Trophoblast cell (in vitro differentiated cells and primary cell): Measurements from ENCODE around the gene FAM13A.

ENCODE experiments used
- DNase-seq, 2 donors: peaks; one replicate each; pipeline ENCODE4 v3.0.0-alpha.2; 2016
- H2AFZ ChIP-seq: 2 replicates; pipeline ENCODE4 v1.6.1; 2013; ENCODE audit warnings: low read length, moderate library complexity, mild to moderate bottlenecking; ENCODE audit not compliant: insufficient read depth, poor library complexity
- H2AK5ac ChIP-seq: 2 replicates; pipeline ENCODE4 v1.6.1; 2013; ENCODE audit warnings: mild to moderate bottlenecking, low read length
- H2BK120ac ChIP-seq: 2 replicates; pipeline ENCODE4 v1.6.1; 2013; ENCODE audit warnings: low read length, mild to moderate bottlenecking, moderate library complexity; ENCODE audit not compliant: insufficient read depth, poor library complexity
- H2BK12ac ChIP-seq: 2 replicates; pipeline ENCODE4 v1.6.1; 2013; ENCODE audit warnings: mild to moderate bottlenecking, low read length, moderate library complexity
- H2BK5ac ChIP-seq: 2 replicates; pipeline ENCODE4 v1.6.1; 2013; ENCODE audit warnings: low read length, low read depth, moderate library complexity, mild to moderate bottlenecking; ENCODE audit not compliant: poor library complexity
- H3K14ac ChIP-seq: 2 replicates; pipeline ENCODE4 v1.6.1; 2013; ENCODE audit warnings: mild to moderate bottlenecking, low read length
- H3K18ac ChIP-seq: 2 replicates; pipeline ENCODE4 v1.6.1; 2013; ENCODE audit warnings: mild to moderate bottlenecking, low read length
- H3K23ac ChIP-seq: 2 replicates; pipeline ENCODE4 v1.6.1; 2013; ENCODE audit warnings: low read length
- H3K27ac ChIP-seq: 2 replicates; pipeline ENCODE4 v1.5.1; 2013; ENCODE audit warnings: low read depth, mild to moderate bottlenecking, inconsistent platforms, low read length, moderate library complexity
- H3K27me3 ChIP-seq: 2 replicates; pipeline ENCODE4 v1.6.1; 2013; ENCODE audit warnings: inconsistent platforms, mild to moderate bottlenecking, low read length, moderate library complexity; ENCODE audit not compliant: insufficient read depth
- H3K36me3 ChIP-seq, 2 experiments: 1 replicate in 1 of 2; 2 replicates in 1 of 2; pipeline ENCODE4 v1.6.1; 2013; ENCODE audit warnings: low read length in 2 of 2, mild to moderate bottlenecking in 2 of 2, moderate library complexity in 1 of 2; ENCODE audit not compliant: insufficient read depth in 2 of 2, control insufficient read depth in 1 of 2
- H3K4ac ChIP-seq: 2 replicates; pipeline ENCODE4 v1.6.1; 2013; ENCODE audit warnings: low read depth, mild to moderate bottlenecking, low read length, moderate library complexity
- H3K4me1 ChIP-seq, 2 experiments: 1 replicate in 1 of 2; 2 replicates in 1 of 2; pipeline ENCODE4 v1.6.1; 2013; ENCODE audit warnings: low read length in 2 of 2, mild to moderate bottlenecking in 2 of 2, moderate library complexity in 1 of 2; ENCODE audit not compliant: insufficient read depth in 2 of 2, control insufficient read depth in 1 of 2
- H3K4me2 ChIP-seq: 2 replicates; pipeline ENCODE4 v1.6.1; 2013; ENCODE audit warnings: inconsistent platforms, mild to moderate bottlenecking, low read length, moderate library complexity
- H3K4me3 ChIP-seq: 2 replicates; pipeline ENCODE4 v1.5.1; 2013; ENCODE audit warnings: mild to moderate bottlenecking, low read depth, low read length, inconsistent platforms
- H3K79me1 ChIP-seq: one replicate; pipeline ENCODE4 v1.6.1; 2013; ENCODE audit warnings: low read length
- H3K79me2 ChIP-seq: 2 replicates; pipeline ENCODE4 v1.6.1; 2013; ENCODE audit warnings: low read length, mild to moderate bottlenecking; ENCODE audit not compliant: control insufficient read depth, insufficient read depth, poor library complexity
- H3K9ac ChIP-seq: 2 replicates; pipeline ENCODE4 v1.6.1; 2013; ENCODE audit warnings: mild to moderate bottlenecking, low read length
- H3K9me3 ChIP-seq: 2 replicates; pipeline ENCODE4 v1.6.1; 2013; ENCODE audit warnings: low read depth, mild to moderate bottlenecking, control low read depth, inconsistent platforms, low read length; ENCODE audit not compliant: insufficient read depth
- H4K12ac ChIP-seq: 2 replicates; pipeline ENCODE4 v1.6.1; 2013; ENCODE audit warnings: low read depth, mild to moderate bottlenecking, low read length, moderate library complexity
- H4K8ac ChIP-seq: 2 replicates; pipeline ENCODE4 v1.6.1; 2013; ENCODE audit warnings: low read depth, mild to moderate bottlenecking, low read length, moderate library complexity
- H4K91ac ChIP-seq: one replicate; pipeline ENCODE4 v1.6.1; 2013; ENCODE audit warnings: low read depth, mild to moderate bottlenecking, low read length, moderate library complexity
- WGBS: extraction: QIAGEN DNeasy Blood & Tissue Kit; methylation state at CpG from one replicate; pipeline ENCODE4 v1.1.7; 2013; ENCODE audit warnings: missing lambda C conversion rate; ENCODE audit not compliant: insufficient read length, insufficient coverage; ENCODE audit errors: extremely low coverage; 5-methylcytosine and 5-hydroxymethylcytosine counted together

The FAM13A gene

DNA sequence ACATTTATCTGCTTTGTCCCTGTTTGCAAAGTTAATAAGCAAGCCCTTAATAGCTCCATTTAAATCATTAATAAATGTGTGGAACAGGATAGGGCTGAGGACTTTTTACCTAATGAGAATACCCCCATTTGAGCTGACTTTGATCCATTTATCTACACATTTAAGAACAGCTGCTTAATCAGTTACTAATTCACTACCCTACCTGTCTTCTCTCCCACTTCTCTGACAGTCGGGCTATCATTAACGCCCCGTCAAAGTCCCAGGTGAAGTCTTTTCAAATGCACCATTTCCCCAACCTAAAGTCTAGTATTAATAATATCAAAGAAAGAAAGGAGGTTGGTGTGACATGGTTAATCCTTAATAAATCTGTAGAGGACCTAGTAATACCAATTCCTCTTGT lies 302.2 kb downstream of the FAM13A start:
- no peak overlapping the region for H2BK12ac ChIP-seq
- no peak overlapping the region for H3K27ac ChIP-seq
- H3K4me3 ChIP-seq, result no peak overlapping the region
- no peak overlapping the region for H3K23ac ChIP-seq
- no peak overlapping the region for H2BK120ac ChIP-seq
- no peak overlapping the region for H4K8ac ChIP-seq
- no peaks in the 10 kb centered on the region for H3K27me3 ChIP-seq
- H3K14ac ChIP-seq, result no peak overlapping the region
- WGBS, result no CpG with 5 or more reads among the region's 3 CpGs
- no peak overlapping the region for H2BK5ac ChIP-seq
- no peak overlapping the region for H3K4ac ChIP-seq
- H2AFZ ChIP-seq, result no peak overlapping the region
- H3K79me2 ChIP-seq, result no peaks in the 10 kb centered on the region
- H3K4me2 ChIP-seq, result no peak overlapping the region
- no peak overlapping the region for H2AK5ac ChIP-seq
- H3K9me3 ChIP-seq, result no peaks in the 10 kb centered on the region
- no peak overlapping the region for H4K12ac ChIP-seq
- no peak overlapping the region for H3K18ac ChIP-seq
- peaks cover 0 to under 1% of the 10 kb centered on the region in 2 experiments for H3K36me3 ChIP-seq
- DNase-seq, result no peak
- no peaks in the 10 kb centered on the region for H3K79me1 ChIP-seq
- H3K9ac ChIP-seq, result no peak overlapping the region
- peaks cover 7 to 10% of the 10 kb centered on the region in 2 experiments for H3K4me1 ChIP-seq
- H4K91ac ChIP-seq, result no peak overlapping the region

DNA sequence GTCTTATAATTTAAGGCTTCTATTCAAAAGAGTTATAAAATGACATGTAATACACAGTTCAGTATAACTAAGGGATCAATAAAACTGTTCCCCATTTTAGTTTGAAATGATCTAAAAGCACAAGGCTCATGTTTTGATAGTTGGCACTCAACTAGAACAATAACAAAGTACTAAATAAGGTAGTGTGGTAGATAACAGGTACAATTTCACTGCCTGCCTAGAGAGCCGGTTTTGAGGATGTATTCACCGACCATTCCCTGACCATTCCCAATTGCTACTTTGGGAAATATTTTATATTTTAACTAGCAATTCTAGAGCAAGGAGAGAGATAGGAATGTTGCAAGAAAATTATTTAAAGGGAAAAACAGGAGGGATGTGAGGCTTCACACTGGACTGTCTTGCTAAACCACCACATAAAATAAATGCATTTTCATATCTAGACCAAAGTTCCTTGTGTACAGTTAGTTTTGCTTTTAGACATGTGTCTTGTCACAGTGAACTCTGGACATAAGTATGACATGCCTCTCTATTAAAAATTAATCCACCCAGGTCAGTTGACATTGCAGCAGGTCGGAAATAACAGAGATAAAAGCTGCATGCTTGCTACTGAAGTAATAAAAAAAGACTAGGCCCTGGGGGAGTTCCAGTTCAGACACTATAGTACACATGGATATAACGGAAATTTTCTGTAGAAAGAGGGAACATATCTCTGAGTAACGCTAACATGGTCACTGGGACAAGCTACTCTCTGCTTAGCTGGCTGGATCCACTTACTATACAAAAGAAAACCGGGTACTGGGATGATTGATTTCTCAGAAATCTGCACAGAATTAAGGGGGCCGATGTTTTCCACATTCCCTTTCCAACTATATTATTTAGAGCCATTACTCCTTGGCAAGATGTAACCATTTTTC lies 303.1 kb downstream of the FAM13A start:
- Histone ChIP-seq H3K4me3 (no peak overlapping the region), H3K4me2 (no peak overlapping the region), H2BK12ac (no peak overlapping the region), H3K18ac (no peak overlapping the region), H3K79me2 (no peaks in the 10 kb centered on the region), H4K91ac (no peak overlapping the region), H3K14ac (no peak overlapping the region), H2BK120ac (no peak overlapping the region), H3K4me1 (peaks cover 4 to 5% of the 10 kb centered on the region in 2 experiments), H3K27me3 (no peaks in the 10 kb centered on the region), H2AK5ac (no peak overlapping the region), H3K36me3 (peaks cover 0 to 2% of the 10 kb centered on the region in 2 experiments), H3K9me3 (no peaks in the 10 kb centered on the region), H3K79me1 (no peaks in the 10 kb centered on the region), H3K4ac (no peak overlapping the region), H2AFZ (no peak overlapping the region), H3K23ac (no peak overlapping the region), H4K8ac (no peak overlapping the region), H4K12ac (no peak overlapping the region), H2BK5ac (no peak overlapping the region), H3K27ac (no peak overlapping the region), H3K9ac (no peak overlapping the region)
- no CpG with 5 or more reads among the region's 7 CpGs for WGBS
- DNase-seq, result no peak

DNA sequence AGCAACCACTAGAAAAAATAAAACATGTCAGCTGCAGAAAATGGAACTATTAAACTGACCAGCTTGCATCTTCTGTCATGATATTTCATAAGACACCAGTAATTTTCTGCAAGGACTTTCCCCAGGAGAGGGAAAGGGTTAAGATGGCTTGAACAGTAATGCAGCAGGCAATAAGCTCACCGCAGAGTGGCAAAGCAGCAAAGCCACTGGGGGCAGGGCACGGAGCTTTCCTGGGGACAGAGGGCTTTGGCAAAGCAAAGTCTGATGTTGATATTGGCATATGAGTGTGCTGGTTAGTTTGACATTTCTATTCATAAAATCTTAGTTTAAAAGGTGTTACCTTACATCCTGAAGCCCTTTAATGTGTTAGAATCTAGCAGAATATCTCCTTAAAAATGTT lies 304.2 kb downstream of the FAM13A start:
- no peak overlapping the region for H2BK120ac ChIP-seq
- no peaks in the 10 kb centered on the region for H3K79me1 ChIP-seq
- no peaks in the 10 kb centered on the region for H3K9me3 ChIP-seq
- no peak for DNase-seq
- H3K79me2 ChIP-seq, result no peaks in the 10 kb centered on the region
- no peak overlapping the region for H3K18ac ChIP-seq
- H2BK5ac ChIP-seq, result no peak overlapping the region
- no peaks in the 10 kb centered on the region for H3K27me3 ChIP-seq
- no peaks in the 10 kb centered on the region for H3K4me1 ChIP-seq
- no peak overlapping the region for H3K14ac ChIP-seq
- no peak overlapping the region for H4K91ac ChIP-seq
- no peak overlapping the region for H3K9ac ChIP-seq
- H4K12ac ChIP-seq, result no peak overlapping the region
- H3K23ac ChIP-seq, result no peak overlapping the region
- no peak overlapping the region for H3K4ac ChIP-seq
- no peak overlapping the region for H3K27ac ChIP-seq
- H2AK5ac ChIP-seq, result no peak overlapping the region
- no peak overlapping the region for H3K4me3 ChIP-seq
- H4K8ac ChIP-seq, result no peak overlapping the region
- no peak overlapping the region for H3K4me2 ChIP-seq
- H2BK12ac ChIP-seq, result no peak overlapping the region
- no peak overlapping the region for H2AFZ ChIP-seq
- WGBS, result no CpG with 5 or more reads among the region's 2 CpGs
- H3K36me3 ChIP-seq, result peaks cover 0 to 2% of the 10 kb centered on the region in 2 experiments

DNA sequence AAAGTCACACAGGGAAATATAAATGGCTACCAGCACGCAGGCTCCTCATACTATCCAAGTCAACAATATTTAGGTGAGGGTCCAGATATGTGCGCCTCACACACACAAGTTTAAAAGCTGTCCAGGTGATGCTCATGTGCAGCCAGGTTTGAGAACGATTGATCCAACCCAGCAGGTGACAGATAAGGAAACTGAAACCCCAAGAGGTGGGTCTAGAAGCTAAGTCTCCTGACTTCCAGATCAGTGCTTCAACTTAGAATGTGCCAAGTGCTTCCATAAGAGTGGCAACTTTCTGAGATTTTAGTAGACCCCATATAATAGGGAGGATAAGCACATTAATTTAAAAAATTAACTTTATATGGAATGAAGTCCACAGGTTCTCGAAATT lies 304.9 kb downstream of the FAM13A start:
- Histone ChIP-seq H2BK120ac (no peak overlapping the region), H3K9me3 (no peaks in the 10 kb centered on the region), H2BK5ac (no peak overlapping the region), H3K4me3 (no peak overlapping the region), H3K4me1 (no peaks in the 10 kb centered on the region), H3K23ac (no peak overlapping the region), H4K8ac (no peak overlapping the region), H3K79me2 (no peaks in the 10 kb centered on the region), H3K27ac (no peak overlapping the region), H3K4ac (no peak overlapping the region), H2AFZ (no peak overlapping the region), H2AK5ac (no peak overlapping the region), H3K4me2 (no peak overlapping the region), H3K79me1 (no peaks in the 10 kb centered on the region), H3K14ac (no peak overlapping the region), H4K91ac (no peak overlapping the region), H3K18ac (no peak overlapping the region), H3K36me3 (peaks cover 0 to 4% of the 10 kb centered on the region in 2 experiments), H4K12ac (no peak overlapping the region), H3K27me3 (no peaks in the 10 kb centered on the region), H2BK12ac (no peak overlapping the region), H3K9ac (no peak overlapping the region)
- DNase-seq, result no peak
- WGBS, result no CpG with 5 or more reads among the region's 4 CpGs
